ENCODE results near the gene NIPSNAP3A. TPM values are rescaled to one million over a fixed set of nuclear protein-coding genes. Genes with fewer than 3 reads are reported as not detected.

Gene NIPSNAP3A
- total RNA-seq, 1 experiment from 2014 or later, result 7.2 TPM

DNA sequence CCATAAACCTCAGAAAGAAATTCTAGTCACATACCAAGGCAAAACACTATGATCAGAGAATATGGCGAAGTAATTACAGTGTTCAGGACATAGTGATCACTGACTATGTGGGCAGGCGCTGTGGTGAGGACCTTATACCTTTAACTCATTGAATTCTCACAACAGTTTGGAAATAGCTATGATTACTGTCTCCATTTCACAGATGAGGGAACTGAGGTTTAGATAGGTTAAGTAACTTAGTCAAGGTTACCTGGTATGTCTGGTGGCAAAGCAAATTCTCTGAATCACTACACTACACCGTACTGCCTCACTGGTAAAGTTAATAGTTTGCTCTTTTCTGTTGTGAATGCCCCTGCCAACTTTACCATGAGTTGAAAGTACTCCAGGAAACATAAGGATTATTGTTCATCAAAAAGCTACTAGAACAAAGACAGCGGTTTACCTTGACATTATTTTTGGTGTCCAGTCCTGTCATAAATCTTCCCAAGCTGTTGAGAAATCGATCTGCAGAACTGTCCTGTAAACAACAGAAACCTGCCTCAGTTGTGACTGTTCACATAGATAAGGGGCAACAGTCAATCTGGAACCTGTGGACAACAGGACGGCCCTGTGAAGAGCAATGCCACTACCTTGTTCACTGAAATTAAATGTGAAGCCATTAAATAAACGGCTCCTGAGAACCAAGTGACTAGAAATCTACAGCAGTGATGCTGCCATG, 52.7 kb downstream of the NIPSNAP3A start:
- Mint-ChIP-seq H3K4me1 (no peaks in the 10 kb centered on the region), H3K4me3 (no peak overlapping the region), H3K36me3 (no peaks in the 10 kb centered on the region; the same call in 1 of the 2 replicates), H3K27ac (no peak overlapping the region), H3K27me3 (ENCODE audit: low read depth) (no peaks in the 10 kb centered on the region), H3K9me3 (no peaks in the 10 kb centered on the region)
- CTCF ChIA-PET, result no interaction called here
- TF ChIP-seq, protein P1, sequence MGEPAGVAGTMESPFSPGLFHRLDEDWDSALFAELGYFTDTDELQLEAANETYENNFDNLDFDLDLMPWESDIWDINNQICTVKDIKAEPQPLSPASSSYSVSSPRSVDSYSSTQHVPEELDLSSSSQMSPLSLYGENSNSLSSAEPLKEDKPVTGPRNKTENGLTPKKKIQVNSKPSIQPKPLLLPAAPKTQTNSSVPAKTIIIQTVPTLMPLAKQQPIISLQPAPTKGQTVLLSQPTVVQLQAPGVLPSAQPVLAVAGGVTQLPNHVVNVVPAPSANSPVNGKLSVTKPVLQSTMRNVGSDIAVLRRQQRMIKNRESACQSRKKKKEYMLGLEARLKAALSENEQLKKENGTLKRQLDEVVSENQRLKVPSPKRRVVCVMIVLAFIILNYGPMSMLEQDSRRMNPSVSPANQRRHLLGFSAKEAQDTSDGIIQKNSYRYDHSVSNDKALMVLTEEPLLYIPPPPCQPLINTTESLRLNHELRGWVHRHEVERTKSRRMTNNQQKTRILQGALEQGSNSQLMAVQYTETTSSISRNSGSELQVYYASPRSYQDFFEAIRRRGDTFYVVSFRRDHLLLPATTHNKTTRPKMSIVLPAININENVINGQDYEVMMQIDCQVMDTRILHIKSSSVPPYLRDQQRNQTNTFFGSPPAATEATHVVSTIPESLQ (CRISPR knock-in tag; IDR thresholded peaks at IDR 0.05), result no peak
- no peak for TF ChIP-seq GABPB1 (CRISPR knock-in tag; IDR thresholded peaks at IDR 0.05)
- TF ChIP-seq, protein P2, sequence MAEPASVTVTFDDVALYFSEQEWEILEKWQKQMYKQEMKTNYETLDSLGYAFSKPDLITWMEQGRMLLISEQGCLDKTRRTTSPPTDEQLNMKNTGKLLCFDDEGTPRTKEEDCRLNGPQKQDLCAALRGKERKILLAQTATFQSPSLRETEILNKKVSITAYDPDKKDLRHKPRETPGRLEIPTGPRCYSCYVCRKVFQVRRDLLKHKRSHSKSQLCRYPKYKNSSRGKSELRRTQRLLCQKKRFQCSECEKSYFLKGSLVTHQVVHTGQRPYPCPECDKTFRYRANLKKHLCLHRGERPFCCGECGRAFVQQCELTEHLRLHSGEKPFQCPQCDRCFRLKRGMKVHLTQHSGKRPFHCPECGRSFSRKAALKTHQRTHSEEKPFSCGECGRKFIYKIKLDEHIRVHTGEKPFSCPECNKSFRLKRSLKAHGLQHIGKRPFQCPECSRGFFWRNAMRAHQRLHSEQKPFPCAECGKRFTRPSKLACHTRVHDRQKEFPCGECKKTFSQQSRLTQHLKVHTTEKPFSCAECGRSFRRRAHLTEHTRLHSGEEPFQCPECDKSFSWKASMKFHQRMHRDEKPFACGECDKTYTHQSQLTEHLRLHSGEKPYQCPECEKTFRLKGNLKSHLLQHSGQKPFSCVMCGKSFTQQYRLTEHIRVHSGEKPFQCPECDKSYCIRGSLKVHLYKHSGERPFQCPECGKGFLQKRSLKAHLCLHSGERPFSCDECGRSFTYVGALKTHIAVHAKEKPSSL (CRISPR knock-in tag; conservative IDR thresholded peaks at IDR 0.05), result no peak
- TF ChIP-seq CREM (CRISPR knock-in tag; IDR thresholded peaks at IDR 0.05), result no peak
- no peak for TF ChIP-seq ZNF317 (CRISPR knock-in tag; IDR thresholded peaks at IDR 0.05; ENCODE audit: borderline replicate concordance, low read depth)
- TF ChIP-seq, protein P3, sequence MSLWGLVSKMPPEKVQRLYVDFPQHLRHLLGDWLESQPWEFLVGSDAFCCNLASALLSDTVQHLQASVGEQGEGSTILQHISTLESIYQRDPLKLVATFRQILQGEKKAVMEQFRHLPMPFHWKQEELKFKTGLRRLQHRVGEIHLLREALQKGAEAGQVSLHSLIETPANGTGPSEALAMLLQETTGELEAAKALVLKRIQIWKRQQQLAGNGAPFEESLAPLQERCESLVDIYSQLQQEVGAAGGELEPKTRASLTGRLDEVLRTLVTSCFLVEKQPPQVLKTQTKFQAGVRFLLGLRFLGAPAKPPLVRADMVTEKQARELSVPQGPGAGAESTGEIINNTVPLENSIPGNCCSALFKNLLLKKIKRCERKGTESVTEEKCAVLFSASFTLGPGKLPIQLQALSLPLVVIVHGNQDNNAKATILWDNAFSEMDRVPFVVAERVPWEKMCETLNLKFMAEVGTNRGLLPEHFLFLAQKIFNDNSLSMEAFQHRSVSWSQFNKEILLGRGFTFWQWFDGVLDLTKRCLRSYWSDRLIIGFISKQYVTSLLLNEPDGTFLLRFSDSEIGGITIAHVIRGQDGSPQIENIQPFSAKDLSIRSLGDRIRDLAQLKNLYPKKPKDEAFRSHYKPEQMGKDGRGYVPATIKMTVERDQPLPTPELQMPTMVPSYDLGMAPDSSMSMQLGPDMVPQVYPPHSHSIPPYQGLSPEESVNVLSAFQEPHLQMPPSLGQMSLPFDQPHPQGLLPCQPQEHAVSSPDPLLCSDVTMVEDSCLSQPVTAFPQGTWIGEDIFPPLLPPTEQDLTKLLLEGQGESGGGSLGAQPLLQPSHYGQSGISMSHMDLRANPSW (CRISPR knock-in tag; conservative IDR thresholded peaks at IDR 0.05; ENCODE audit: low read depth), result no peak
- TF ChIP-seq, protein P4, sequence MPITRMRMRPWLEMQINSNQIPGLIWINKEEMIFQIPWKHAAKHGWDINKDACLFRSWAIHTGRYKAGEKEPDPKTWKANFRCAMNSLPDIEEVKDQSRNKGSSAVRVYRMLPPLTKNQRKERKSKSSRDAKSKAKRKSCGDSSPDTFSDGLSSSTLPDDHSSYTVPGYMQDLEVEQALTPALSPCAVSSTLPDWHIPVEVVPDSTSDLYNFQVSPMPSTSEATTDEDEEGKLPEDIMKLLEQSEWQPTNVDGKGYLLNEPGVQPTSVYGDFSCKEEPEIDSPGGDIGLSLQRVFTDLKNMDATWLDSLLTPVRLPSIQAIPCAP (CRISPR knock-in tag; IDR thresholded peaks at IDR 0.05), result no peak
- TF ChIP-seq SMAD3 (CRISPR knock-in tag; IDR thresholded peaks at IDR 0.05; ENCODE audit: borderline replicate concordance), result no peak
- TF ChIP-seq, protein P5, sequence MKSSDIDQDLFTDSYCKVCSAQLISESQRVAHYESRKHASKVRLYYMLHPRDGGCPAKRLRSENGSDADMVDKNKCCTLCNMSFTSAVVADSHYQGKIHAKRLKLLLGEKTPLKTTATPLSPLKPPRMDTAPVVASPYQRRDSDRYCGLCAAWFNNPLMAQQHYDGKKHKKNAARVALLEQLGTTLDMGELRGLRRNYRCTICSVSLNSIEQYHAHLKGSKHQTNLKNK (CRISPR knock-in tag; IDR thresholded peaks at IDR 0.05), result no peak
- TF ChIP-seq SP1 (CRISPR knock-in tag; conservative IDR thresholded peaks at IDR 0.05), result no peak
- TF ChIP-seq, protein P6, sequence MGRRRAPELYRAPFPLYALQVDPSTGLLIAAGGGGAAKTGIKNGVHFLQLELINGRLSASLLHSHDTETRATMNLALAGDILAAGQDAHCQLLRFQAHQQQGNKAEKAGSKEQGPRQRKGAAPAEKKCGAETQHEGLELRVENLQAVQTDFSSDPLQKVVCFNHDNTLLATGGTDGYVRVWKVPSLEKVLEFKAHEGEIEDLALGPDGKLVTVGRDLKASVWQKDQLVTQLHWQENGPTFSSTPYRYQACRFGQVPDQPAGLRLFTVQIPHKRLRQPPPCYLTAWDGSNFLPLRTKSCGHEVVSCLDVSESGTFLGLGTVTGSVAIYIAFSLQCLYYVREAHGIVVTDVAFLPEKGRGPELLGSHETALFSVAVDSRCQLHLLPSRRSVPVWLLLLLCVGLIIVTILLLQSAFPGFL (CRISPR knock-in tag; IDR thresholded peaks at IDR 0.05; ENCODE audit: borderline replicate concordance), result no peak
- DNase-seq (ENCODE audit: low spot score) (no peak), ATAC-seq (no peak)
- POLR2A ChIA-PET, result no interaction called here

DNA sequence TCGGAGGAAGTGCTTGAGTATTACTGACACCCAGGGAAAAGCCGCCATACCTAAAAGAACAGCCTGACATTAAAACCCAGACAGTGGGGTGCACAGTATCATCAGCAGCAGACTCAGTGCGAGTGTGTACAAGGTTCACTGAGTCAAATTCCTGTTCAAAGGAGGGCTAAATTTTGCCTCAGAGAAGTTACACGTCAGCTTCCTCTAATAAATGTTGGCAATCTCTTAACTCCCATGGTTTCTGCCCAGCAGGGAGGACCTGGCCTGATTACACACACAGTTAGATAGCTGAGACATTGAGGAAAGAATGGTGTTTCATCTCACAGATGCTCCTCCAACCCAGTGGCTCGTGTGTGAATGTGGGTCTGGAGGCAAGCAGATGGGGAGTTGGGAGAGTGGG, 54.6 kb downstream of the NIPSNAP3A start:
- Mint-ChIP-seq H3K27ac (no peak overlapping the region), H3K9me3 (no peaks in the 10 kb centered on the region), H3K36me3 (no peaks in the 10 kb centered on the region; the same call in 1 of the 2 replicates), H3K4me1 (no peaks in the 10 kb centered on the region), H3K27me3 (ENCODE audit: low read depth) (no peaks in the 10 kb centered on the region), H3K4me3 (no peak overlapping the region)
- ChIA-PET CTCF (no interaction called here), POLR2A (no interaction called here)
- ATAC-seq, result no peak
- no peak for DNase-seq (ENCODE audit: low spot score)
- TF ChIP-seq CREM (CRISPR knock-in tag; IDR thresholded peaks at IDR 0.05) (no peak), FOXK1 (CRISPR knock-in tag; IDR thresholded peaks at IDR 0.05) (no peak), JUN (CRISPR knock-in tag; IDR thresholded peaks at IDR 0.05) (no peak), GABPB1 (CRISPR knock-in tag; IDR thresholded peaks at IDR 0.05) (no peak), NR3C1 (CRISPR knock-in tag; conservative IDR thresholded peaks at IDR 0.05; ENCODE audit: low read depth) (no peak)
- TF ChIP-seq, protein P7, sequence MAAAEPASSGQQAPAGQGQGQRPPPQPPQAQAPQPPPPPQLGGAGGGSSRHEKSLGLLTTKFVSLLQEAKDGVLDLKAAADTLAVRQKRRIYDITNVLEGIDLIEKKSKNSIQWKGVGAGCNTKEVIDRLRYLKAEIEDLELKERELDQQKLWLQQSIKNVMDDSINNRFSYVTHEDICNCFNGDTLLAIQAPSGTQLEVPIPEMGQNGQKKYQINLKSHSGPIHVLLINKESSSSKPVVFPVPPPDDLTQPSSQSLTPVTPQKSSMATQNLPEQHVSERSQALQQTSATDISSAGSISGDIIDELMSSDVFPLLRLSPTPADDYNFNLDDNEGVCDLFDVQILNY (CRISPR knock-in tag; IDR thresholded peaks at IDR 0.05), result no peak
- TF ChIP-seq, protein P6 (CRISPR knock-in tag; IDR thresholded peaks at IDR 0.05; ENCODE audit: borderline replicate concordance), result no peak
- TF ChIP-seq, protein P8, sequence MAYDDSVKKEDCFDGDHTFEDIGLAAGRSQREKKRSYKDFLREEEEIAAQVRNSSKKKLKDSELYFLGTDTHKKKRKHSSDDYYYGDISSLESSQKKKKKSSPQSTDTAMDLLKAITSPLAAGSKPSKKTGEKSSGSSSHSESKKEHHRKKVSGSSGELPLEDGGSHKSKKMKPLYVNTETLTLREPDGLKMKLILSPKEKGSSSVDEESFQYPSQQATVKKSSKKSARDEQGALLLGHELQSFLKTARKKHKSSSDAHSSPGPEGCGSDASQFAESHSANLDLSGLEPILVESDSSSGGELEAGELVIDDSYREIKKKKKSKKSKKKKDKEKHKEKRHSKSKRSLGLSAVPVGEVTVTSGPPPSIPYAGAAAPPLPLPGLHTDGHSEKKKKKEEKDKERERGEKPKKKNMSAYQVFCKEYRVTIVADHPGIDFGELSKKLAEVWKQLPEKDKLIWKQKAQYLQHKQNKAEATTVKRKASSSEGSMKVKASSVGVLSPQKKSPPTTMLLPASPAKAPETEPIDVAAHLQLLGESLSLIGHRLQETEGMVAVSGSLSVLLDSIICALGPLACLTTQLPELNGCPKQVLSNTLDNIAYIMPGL (CRISPR knock-in tag; IDR thresholded peaks at IDR 0.05), result no peak

Measured in WTC11 (cell line).